Endometrial microvascular endothelial cells (primary cell): Measurements from ENCODE around the gene ALDH1B1. TPM values are rescaled to one million over a fixed set of nuclear protein-coding genes. Genes with fewer than 3 reads are reported as not detected.
"Not testable (repeated sequence)": the region's sequence is repeated elsewhere in the genome, so short reads cannot be mapped to it uniquely, and the experiment has no call there.

Source experiments
- in situ Hi-C: cut with HindIII; loops from 2 replicates; pipeline ENCODE4 v1.10.0; 2017; ENCODE audit warnings: low sequenced_read_pairs, low pct_unique_long_range_greater_than_20kb; ENCODE audit errors: inconsistent ontology term
- total RNA-seq: library from RNA; depleted of rRNA; stranded (reverse); fragments of >200 nt; gene quantifications from one replicate; pipeline ENCODE4 v1.2.3, GENCODE V29; 2015; ENCODE audit errors: inconsistent ontology term

ALDH1B1 gene
- total RNA-seq, 1 donor from 2014 or later = 45.2 TPM

DNA sequence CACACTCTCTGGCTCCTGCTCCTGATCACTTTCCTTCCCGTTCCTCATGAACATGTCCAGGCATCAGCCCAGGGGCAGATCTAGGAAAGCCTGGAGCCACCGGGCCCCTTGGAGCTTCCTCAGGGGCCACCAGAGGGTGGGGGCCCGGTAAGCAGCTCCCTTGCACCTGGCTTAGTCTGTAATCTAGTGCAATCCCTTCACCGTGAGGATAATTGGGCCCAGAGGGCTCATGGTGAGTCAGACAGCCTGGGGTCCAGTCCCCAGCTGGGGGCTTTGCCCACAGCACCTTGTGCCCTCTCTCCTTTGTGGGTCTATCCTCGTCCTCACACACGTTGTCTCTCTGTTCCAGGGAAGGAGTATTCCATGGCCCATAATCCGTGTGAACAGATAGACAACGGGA lies 10.4 kb upstream of the ALDH1B1 start:
- in situ Hi-C loops = no loop called here

DNA sequence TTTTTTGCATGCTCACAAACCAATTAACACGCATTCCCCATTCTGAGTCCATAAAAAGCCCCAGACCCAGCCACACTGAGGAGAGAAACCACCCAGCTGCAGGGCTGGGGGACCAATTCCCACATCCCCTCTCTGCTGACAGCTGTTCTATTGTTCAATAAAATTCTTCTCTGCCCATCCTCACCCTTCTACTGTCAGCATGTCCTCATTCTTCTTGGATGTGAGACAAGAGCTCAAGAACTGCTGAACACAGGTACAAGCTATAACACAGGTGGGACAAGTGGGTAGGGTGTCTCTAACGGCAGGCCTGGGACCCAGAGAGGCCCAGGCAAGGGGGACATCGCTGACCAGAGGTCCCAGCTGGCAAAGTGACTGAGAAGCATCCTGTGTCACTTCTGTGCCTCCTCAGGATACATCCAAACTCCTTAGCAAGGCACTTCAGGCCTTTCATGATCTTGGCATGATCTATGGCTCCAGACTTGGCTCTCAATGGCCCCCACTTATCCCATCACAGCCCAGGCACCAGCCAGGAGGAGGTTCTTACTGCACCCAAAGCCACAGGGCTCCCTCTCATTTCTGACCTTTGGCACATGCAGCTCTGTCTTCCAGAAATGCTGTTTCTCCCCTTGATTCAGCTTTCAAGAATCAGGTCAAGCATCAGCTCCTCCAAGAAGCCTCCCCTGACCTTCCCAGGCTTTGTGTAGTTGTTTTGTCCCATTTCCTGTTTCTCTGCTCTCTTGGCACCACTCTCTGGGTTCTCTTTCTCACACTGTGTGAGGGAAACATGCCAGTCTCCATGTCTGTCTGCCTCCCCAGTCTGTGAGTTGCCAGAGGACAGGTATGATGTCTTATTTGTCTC lies 7.3 kb upstream of the ALDH1B1 start:
- in situ Hi-C loops = no loop called here

DNA sequence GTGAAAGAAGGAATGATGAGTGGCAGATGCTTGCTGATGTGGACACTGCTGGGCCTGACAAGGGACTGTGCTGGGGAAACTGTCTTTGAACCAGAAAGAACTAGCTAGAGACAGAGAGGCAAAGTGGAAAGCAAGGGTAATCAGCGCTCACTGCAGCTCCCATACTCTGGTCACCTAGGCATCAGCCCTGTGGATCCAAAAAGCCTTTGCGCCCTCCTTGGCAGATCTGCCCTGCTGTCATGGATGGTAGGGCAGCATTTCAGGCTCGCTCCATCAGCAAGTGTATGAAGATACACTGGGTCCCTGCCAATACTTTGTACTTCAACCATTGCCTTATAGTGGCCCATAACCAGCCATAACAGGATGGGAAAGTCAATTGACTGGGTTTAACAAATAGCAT lies 6.6 kb upstream of the ALDH1B1 start:
- in situ Hi-C loops = no loop called here

DNA sequence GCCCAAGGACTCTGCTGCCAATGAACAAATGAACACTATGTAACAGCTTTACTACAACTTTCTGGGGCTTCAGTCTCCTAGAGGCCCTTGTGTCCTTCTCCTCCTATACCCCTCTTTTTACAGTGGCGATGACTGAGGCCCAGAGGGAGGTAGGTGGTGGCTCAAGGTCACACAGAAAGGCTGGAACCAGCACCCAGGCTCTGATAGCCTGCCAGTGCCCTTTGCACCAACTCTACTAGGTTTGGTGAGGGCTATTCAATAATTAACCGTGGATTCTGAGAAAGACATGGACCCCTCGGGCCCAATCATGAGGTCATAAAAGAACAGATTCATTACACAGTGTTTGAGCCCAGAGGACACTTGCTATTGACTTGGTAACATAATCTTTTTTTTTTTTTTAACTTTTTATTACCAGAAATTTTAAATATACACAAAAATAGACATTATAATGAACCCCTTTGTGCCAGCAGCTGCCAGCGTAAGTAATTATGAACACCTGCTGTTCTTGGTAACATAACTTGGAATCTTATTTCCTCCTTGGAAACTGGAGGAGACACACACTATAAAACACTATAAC lies 6.1 kb upstream of the ALDH1B1 start:
- in situ Hi-C loops = no loop called here

DNA sequence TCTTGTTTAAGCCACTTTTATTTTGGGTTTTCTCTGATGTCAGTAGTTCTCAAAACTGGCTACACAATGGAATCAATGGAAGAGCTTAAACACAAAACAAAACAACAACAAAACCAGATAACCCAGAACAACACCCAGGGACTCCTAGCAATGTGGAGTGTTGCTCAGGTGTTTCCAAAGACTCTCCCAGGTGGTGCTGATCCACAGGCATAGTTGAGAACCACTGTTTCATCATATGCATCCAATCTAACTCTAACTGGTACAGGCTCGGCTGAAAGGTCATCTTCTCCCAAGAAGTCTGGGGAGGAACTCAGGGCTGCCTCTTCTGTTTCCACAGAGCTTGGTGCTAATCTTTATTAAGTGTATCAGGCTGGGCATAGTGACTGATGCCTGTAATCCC lies 5.4 kb upstream of the ALDH1B1 start:
- in situ Hi-C loops = no loop called here

DNA sequence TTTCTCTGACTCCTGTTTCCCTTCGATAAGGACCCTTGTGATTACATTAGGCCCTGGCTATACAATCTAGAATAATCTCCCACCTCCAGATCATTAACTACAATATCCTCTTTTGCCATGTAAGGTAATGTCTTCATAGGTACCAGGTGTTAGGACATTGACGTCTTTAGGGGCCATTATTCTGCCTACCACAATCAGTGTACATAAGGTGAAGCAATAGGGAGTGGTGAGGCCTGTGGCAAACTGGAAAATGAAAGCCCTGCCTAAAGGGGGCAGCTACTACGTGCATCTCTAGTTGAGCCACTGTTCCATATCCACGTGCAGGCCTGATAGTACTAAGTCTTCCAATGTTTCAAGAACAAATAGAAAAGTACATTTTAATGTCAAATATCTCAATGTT lies 4.8 kb upstream of the ALDH1B1 start:
- in situ Hi-C loops = no loop called here

DNA sequence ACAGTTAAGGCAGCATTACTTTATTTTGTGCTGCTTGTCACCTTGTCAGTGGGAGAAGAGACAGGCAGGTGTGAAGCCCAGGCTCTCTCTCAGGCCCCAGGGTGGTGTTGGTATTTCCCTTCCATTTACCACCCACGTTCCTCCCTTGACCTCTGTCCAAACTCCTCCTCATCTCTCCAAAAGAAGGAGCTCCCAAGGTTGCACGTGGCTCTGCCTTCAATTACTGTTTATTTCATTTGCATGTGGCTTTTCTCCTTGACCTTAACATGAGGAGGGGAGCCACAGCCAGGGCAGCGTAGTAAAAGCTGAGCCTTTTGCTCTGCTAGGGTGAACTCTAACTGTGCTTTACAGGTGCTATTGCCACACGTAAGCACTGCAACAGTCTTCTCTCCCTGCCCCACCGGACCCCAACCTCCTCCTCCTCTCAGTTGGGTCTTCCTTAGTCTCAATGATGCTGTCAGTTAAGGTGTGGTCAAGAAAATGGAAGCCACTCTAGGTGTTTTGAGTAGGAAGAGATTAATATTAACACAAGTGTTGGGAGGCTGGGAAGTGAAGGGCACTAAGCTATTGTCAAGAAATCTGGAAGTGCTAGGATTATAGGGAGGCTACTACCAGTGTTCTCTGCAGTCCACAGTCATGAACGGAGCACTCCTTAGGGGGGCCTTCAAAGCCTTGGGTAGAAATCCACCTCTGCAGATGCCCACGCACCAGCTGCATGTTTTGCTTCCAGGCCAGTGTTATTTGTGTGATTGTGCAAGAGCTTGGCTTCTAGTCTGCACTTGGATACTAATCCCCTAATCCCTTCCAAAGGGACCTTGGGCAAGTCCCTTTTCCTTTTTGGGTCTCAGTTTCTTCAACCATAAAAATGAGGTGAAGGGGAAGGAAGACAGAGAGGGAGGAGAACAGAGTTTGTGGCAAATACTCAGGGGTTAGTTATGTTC lies 3.9 kb upstream of the ALDH1B1 start:
- in situ Hi-C loops = no loop called here

DNA sequence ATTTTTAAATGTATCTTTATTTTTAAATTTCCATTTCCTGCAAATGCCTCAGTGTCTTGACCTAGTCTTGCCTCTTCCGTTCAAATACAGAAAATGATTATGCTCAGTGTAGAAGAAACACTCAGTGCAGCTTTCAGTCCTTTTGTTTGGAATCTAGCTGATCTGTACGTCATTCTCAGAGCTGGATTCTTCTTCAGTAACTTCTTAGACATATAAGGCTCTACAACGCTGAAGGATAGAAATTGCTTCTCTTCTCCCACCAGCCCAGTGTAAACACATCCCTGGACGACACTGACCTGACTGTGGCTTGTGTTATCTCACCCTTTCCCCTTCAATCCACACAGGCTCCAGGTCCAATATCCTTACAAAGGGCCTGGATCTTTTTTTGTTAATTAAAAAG lies 3.2 kb upstream of the ALDH1B1 start:
- in situ Hi-C loops = no loop called here

DNA sequence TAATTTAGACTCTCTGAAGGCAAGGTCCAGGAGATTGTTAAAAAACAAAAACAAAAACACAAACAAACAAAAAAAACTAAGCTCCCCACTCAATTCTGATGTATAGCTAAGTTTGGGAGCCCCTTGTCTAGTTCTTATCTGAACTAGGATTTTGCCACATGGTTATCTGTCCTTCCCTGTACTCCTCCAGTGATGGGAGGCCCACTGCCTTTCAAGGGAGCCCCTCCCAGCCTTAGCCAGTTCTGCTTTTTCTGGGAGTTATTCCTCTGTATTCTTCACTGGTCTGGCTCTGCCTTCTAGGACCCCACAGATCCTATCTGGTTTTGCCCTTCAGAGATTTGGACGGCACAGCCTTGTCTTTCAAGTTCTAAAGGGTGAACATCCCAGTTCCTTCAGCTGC lies 2.1 kb upstream of the ALDH1B1 start:
- in situ Hi-C loops = no loop called here

DNA sequence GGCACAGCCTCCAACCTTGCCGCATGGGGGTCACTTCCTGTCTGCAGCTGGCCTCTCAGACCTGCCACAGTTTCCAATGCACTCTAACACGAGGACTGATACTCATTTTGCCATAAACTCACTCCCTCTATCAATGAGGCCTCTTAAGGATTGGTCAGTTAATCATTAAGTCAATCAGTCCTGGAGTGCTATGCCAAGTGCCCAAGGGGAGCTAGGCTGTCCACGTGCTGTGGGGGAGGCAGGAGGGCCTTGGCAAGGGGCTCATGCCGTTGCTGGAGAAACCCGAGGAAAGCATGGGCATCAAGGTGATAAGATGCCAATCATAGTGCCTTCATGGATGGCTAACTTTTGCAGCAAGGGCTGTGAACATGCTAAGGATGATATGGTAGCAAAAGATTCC lies 1.7 kb upstream of the ALDH1B1 start:
- in situ Hi-C loops = no loop called here

DNA sequence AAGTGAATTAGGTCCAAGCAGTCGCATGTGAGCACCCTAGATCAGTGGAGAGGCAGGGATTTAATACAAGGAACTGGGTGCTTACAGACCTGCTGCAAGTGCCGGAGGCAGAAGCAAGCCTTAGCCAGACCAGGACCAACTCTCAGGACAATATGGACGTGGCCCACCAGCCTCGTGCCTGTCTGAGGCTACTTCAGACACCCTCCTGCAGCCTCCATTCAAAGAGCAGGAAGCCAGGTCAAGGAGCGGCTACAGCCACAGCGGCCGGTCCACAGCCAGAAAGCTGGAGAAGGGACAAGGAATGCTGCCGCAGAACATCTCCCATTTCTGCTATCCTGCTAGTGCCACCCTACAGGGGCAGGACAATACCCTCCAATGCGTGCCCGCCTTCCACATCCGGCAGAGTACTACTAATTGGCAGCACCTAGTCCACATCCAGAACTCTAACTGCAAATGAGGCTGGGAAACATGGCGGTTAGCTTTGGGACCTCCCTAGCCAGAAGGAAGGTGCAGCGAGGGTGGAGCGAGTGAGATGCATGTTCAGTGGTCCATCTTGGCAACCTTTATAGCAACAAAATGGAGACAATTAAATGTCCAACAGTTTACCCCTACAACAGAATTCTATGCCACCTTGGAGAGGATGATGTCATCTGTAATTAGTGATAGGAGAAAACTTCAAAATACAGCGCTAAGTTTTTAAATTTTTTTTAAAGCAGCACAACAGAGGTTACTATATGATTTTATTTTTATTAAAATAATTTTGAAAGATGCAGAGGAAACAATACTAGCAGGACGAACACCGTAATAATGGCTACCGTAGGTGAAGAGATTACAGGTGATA lies 1.0 kb upstream of the ALDH1B1 start:
- in situ Hi-C loops = no loop called here

DNA sequence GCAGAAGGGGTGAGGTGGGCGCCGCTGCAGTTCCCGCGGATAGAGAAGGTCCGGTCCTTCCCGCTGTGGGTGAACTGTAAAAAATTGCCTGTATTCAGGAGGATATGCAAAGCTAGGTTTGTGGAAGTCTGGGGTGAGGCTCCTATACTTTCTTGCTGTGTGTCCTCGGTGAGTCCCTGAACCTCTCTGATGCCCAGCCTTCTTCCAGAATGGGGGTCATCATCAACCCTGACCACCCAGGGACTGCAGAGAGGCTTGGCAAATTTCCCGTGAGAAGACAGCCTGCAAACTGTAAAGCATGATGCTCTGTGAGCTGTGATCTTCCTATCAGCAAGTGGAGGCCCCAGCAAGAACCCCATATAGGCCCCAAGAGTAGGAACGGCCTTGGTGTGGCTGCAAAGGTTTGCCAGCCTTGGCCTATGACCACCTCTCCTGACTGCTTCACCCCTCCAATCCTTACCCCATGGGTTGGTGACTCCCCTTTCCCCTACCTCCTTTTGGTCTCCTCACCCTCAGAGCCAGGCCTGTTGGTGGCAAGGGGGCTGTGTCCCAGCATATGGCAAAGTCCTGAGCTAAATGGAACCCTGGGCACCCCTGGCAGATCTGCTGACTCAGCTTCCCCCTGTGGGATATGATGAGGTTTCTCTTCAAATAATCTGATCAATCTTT lies 760 bp downstream of the ALDH1B1 start:
- in situ Hi-C loops = no loop called here

DNA sequence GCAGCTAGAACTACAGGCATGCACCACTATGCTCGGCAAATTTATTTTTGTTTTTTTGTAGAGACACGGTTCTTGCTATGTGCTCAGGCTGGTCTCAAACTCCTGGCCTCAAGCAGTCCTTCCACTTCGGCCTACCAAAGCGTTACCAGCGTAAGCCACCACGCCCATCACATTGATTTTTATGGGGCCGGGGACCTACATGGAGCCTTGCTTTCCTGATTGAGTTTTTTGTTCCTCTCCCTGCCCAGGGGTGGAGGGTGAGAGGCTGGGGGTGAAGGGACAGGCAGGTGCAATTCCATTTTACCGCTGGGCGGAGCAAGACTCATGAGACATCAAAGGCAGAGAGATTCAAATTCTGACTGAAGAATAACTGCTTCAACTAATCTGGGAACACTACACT lies 1.9 kb downstream of the ALDH1B1 start:
- in situ Hi-C loops = no loop called here

DNA sequence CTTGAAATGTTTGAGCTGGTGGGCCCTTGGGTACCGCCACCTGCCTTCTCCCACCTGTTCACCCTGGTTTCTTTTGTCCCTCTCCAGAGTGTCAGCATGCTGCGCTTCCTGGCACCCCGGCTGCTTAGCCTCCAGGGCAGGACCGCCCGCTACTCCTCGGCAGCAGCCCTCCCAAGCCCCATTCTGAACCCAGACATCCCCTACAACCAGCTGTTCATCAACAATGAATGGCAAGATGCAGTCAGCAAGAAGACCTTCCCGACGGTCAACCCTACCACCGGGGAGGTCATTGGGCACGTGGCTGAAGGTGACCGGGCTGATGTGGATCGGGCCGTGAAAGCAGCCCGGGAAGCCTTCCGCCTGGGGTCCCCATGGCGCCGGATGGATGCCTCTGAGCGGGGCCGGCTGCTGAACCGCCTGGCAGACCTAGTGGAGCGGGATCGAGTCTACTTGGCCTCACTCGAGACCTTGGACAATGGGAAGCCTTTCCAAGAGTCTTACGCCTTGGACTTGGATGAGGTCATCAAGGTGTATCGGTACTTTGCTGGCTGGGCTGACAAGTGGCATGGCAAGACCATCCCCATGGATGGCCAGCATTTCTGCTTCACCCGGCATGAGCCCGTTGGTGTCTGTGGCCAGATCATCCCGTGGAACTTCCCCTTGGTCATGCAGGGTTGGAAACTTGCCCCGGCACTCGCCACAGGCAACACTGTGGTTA lies 3.3 kb downstream of the ALDH1B1 start:
- in situ Hi-C loops = no loop called here

DNA sequence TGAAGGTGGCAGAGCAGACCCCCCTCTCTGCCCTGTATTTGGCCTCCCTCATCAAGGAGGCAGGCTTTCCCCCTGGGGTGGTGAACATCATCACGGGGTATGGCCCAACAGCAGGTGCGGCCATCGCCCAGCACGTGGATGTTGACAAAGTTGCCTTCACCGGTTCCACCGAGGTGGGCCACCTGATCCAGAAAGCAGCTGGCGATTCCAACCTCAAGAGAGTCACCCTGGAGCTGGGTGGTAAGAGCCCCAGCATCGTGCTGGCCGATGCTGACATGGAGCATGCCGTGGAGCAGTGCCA lies 3.8 kb downstream of the ALDH1B1 start:
- in situ Hi-C loops = no loop called here

DNA sequence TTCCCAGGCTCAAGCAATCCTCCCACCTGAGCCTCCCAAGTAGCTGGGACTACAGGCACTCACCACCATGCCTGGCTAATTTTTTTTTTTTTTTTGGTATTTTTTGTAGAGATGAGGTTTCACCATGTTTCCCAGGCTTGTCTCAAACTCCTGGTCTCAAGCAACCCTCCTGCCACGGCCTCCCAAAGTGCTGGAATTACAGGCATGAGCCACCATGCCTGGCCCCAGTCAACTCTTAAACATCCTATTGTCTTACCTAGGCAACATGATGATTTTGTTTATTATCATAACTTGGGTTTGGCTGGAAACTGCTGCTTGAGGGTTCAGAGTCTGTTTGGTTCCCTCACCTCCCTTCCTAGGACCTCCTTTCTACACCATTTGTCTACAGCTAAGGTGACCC lies 6.7 kb downstream of the ALDH1B1 start:
- in situ Hi-C loops = not testable (repeated sequence)

DNA sequence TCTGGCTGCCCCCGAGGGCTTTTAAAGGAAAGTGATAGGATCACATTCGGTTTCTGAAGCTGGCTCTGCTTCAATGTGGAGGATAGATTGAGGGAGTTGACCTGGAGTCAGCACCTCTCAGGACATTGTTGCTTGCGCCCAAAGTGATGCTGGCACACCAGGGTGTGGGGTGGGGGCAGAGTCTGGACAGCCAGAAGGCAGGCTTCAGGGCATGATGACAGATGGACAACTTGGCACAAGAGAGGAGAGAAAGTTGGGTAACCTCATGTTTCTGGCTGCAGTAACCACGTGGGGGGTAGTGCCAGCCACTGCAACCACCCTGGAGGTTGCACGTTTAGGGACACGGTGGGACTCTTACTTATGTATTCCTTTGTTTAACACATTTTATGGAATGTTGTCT lies 9.5 kb downstream of the ALDH1B1 start:
- in situ Hi-C loops = no loop called here

DNA sequence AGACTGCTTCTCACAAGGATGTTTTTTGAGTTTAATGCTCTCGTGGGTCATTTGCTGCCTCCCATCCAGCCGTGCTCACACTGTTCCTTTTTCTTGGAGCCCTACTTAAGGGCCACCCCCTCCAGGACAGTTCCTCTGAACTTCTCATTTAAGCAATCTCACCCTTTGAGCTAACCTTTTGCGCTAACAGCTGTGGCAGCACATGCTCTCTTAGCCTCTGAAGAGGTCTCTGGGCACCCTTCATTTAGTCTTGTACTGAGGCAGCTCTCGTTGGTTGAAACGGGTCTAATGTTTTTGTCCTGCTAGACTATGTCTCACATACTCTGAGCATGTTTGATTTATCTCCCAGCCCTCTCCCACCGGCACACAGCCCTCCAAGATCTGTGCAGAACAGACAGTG lies 11.8 kb downstream of the ALDH1B1 start:
- in situ Hi-C loops = no loop called here
